Activated CD4-positive, alpha-beta T cell treated with anti-CD3 and anti-CD28 coated beads for 24 hours (primary cell): Measurements from ENCODE around the gene ASXL1.

ENCODE experiments used
- DNase-seq, 2 donors: peaks; one replicate each; pipeline ENCODE4 v3.0.0-alpha.2; 2020; ENCODE audit warnings: low read depth in 2 of 2

Gene ASXL1

DNA sequence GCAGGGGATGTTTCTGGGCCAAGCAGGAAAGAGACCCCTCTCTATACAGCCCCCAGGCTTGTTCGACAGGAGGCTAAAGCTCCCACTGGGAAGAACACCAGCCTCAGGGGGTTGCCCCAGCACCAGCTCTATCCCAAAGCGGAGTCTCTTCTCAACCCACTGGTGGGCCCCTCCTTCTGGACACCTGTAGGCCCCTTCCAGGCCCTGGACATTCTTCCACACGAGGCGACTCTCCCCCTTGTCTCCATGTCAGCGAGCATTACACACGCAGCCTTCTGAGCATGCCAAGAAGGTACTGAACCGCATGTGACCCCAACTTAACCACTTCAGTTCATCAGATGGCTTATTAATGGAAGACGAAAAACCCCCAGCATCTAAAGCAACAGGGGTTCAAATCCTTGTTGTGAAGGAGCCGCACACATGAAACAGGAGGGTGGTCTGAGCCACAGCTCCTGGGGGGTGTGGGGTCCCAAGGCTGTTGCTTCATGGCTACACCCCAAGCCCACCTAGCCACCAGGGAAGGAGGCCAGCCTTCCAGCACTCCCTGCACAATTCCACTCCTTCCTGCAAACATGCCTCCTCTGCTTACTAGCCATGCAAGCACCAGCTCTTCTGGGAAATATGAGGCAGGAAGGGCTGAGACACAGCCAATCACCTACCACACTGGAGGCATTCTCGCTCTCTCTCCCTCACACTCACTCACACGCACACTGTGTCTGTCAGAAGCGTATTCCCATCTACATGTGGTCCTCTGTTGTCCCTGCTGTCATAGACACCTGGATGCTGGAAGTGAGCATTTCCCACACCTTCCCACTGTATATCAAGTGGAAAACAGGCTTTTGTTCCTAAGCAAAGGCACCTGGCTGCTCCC is 122.5 kb downstream of the ASXL1 start:
- DNase-seq = no peak

- DNase-seq = no peak
Measured at GRCh38 chr20:32481311-32482142, 123.4 kb downstream of the ASXL1 start.

DNA sequence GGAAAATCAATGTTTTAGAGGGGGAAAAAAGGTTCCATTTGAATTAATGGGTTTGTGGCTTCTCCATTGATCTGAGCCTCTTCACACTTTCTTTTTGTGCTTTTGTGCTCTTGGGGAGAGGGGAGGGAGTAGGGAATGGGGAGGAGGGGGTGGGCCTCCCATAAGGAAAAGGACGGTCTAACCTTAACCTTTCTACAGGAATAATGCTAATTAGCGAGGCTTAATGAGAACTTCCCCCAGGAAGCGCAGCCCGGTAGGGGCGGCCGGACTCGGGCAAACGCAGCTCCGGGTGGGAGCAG is 124.0 kb downstream of the ASXL1 start:
- DNase-seq = no peak

DNA sequence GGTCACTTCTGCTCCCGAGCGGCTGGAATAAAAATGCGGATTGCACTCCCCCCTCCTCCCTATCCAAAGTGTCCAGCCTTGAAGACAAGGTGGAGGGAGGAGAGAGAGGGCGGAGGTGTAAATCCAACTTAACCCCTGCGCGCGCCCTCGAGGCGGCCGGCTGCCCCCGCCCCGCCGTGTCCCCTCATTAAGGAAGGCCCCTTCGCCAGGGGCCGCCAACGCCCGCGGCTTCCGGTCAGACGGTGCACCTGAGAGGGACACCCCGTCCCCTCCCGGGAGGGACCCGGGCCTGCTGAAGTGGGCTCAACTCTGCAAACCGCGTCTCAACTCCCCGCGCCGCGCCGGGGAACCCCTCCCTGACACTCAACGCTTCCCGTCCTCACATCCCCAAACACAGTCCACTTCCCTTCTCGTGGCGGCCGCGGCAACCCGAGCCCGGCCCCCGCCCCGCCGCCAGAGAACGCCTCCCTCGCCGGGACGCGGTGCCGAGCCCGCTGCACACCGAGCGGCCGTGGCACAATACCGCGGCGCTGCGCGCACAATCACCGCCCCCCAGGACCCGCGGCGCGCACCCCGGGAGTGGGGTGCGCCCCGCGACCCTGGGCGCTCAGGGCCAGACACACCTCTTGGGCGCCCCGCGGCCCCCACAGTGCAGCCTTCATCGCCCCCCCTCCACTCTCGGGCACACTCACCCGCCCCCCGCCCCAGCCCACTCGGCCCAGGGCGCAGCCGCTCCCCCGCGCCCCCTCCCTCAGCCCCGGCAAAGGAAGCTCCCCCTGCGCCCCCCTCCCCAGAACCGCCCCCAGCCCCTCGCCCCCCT is 124.5 kb downstream of the ASXL1 start:
- DNase-seq = peak in 1 of 2 donors; percentile 18

DNA sequence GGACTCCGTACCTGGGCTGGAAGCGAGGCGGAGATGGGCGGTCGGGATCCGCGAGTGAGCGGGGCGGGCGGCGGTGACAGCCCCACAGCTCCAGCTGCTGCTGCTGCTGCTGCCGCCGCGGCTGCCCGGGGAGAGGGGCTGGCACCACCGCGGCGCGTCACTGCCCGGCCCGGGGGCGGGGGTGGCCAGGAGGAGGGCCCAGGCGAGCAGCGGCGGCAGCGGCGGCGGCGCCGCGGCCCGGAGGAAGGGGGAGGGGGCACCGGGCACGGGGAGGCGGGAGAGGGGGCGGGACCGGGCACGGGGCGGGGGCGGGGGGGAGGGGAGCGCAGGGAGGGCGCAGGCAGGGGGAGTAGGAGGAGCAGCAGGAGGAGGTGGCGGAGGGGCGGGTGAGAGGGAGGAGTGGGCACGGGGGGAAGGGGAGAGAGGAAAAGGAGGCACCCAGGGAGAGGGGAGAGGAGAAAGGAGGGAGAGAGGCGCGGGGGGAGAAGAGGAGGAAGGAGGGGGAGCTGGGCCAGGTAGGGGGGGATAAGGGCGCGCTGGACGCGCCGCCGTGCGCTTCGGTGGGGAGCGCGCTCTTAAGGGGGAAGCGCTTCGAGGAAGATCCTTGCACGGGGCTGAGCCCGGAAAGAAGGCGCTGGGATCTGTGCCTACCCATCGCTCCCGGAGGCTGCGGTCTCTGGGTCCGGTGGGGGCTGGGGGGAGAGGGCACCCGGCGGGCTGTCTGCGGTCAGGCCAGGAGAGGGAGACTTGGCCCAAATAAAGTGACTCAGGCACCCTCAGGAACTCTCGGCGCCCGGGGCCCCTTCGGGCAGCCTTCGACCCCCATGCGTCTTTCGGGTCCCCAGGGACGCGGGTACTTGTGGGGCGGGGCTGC is 125.5 kb downstream of the ASXL1 start:
- DNase-seq = peak; percentile 39 to 43

GRCh38 chr20:32484225-32484957 is 126.3 kb downstream of the ASXL1 start:
- DNase-seq = peak in 1 of 2 donors; percentile 25

- DNase-seq = peak; percentile 69 to 72
Measured at GRCh38 chr20:32484958-32485769, 127.0 kb downstream of the ASXL1 start.

GRCh38 chr20:32485770-32486478 is 127.8 kb downstream of the ASXL1 start:
- DNase-seq = no peak

DNA sequence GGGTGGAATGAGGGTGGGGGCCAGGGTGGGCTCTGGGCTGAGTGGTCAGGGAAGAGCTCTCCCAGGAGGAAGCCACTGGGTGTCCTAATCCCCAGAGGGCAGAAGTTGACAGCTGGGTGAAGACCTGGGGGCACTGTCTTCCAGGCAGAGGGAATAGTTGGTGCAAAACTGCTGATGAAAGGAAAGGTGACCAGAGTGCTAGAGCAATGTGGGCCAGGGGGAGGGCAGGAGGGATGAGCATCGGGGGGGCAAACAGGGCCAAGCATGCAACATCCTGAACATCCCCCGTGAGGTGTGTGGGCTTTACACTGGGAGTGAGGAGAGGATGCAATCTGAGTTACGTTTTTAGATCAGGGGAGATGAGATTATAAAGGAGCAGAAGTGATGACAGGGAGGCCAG is 129.2 kb downstream of the ASXL1 start:
- DNase-seq = no peak

DNA sequence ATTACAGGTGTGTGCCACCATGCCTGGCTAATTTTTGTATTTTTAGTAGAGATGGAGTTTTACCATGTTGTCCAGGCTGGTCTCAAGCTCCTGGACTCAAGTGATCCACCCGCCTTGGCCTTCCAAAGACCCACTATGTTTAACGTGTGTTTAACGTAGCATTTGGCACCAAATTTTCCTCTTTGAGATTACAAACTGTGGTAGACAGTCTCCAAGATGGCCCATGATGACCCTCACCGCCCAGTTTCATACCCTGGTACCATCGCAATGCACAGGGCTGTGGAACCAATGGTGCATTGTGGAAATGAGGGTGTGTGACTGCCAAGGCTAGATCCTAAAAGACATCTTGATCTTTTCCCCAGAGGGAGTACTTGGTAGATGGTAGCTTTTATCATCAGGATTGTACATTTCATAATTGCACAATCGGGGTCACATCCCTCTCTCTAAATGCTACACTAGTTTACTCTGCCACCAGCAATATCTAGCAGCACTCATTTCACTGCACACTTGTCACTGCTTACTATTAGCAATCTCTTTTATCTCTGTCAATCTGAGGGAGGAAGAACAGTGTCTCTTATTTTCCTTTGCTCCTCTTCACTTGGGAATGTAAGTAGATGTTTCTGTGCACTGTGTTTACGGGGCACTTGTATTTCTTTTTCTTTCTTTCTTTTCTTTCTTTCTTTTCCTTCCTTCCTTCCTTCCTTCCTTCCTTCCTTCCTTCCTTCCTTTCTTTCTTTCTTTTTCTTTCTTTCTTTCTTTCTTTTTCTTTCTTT is 130.1 kb downstream of the ASXL1 start:
- no peak for DNase-seq
